Measurements from ENCODE around the gene THOC5. TPM values are rescaled to one million over a fixed set of nuclear protein-coding genes. Genes with fewer than 3 reads are reported as not detected.

THOC5 gene
- total RNA-seq, 1 experiment from 2014 or later = 80.6 TPM

DNA sequence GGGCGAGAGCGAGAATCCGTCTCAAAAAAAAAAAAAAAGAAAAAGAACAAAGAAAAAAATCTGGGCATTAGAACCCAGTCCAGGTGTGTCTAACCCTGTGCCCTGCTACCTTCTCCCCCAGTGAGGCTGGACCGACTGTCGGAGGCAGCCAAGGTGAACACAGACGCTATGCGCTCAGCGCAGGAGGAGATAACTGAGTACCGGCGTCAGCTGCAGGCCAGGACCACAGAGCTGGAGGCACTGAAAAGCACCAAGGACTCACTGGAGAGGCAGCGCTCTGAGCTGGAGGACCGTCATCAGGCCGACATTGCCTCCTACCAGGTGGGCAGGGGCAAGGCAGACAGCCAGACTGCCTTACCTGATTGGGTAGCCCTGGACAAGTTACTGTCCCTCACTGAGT lies 70.3 kb downstream of the THOC5 start:
- CTCF ChIA-PET = interaction anchor here (1.4 kb wide), 1 partner anchor 11 kb away, joined by 3 read pairs; no protein-coding TSS in a partner anchor
- no peak for DNase-seq (ENCODE audit: low read depth, low spot score)
- no peak overlapping the region for H3K4me2 ChIP-seq (ENCODE audit: low read length)
- no peak overlapping the region for H3K27ac ChIP-seq (ENCODE audit: low read depth, low read length)
- H3K9me3 ChIP-seq (ENCODE audit: control insufficient read depth in 1 of 2, insufficient read depth in 1 of 2, low read depth in 1 of 2, low read length in 2 of 2) = no peaks in the 10 kb centered on the region
- no peaks in the 10 kb centered on the region for H3K9me2 ChIP-seq (ENCODE audit: insufficient read depth)
- H3K4me1 ChIP-seq (ENCODE audit: control insufficient read depth in 1 of 2, insufficient read depth in 2 of 2, low read length in 2 of 2) = peaks cover 0 to 6% of the 10 kb centered on the region in 2 experiments; a peak in 2 of 4 replicates
- H3K9ac ChIP-seq (ENCODE audit: low read length) = no peak overlapping the region
- H3K4me3 ChIP-seq (replicated peaks in 1 of 2; ENCODE audit: low read depth in 1 of 2, low read length in 2 of 2) = no peak overlapping the region
- TF ChIP-seq POLR2A (IDR thresholded peaks at IDR 0.05; ENCODE audit: borderline replicate concordance, extremely low read depth, insufficient read depth, insufficient read length) (no peak), SIN3A (IDR thresholded peaks at IDR 0.05; ENCODE audit: low read depth) (no peak)
- RAD21 ChIA-PET (ENCODE audit: low non-redundant PET in 1 of 2, low total read pairs in 2 of 2, uncharacterized antibody in 2 of 2, unreplicated experiment in 2 of 2) = no interaction called here
- intact Hi-C loops (cut with micrococcal nuclease) = no loop called here
- POLR2A ChIA-PET = no interaction called here
- H3K79me2 ChIP-seq (ENCODE audit: insufficient read depth, low read length) = no peaks in the 10 kb centered on the region
- ATAC-seq = no peak
- BruUV-seq (replicated peaks) = no TSS peak
- no peak overlapping the region for H2AFZ ChIP-seq (ENCODE audit: low read depth, low read length, poor library complexity, severe bottlenecking)
- H4K20me1 ChIP-seq (ENCODE audit: insufficient read depth) = no peaks in the 10 kb centered on the region
- no peaks in the 10 kb centered on the region for H3K36me3 ChIP-seq (ENCODE audit: control insufficient read depth in 1 of 2, insufficient read depth in 2 of 2, low read length in 2 of 2)
- no peaks in the 10 kb centered on the region for H3K27me3 ChIP-seq (ENCODE audit: insufficient read depth, low read length)

DNA sequence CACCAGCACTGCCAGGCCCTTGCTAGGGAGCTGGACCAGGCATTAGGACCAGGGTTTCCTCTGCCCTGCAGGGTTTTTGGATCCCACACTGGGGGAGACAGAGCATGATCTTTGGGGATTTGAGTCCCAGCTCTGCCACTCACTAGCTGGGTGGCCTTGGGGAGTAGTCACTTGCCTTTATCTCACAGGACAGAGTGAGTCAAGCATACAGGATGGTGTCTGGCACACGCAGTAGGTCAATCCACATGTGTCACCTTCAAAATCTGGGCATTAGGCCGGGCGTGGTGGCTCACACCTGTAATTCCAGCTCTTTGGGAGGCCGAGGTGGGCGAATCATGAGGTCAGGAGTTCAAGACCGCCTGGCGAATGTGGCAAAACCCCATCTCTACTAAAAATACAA lies 70.8 kb downstream of the THOC5 start:
- H2AFZ ChIP-seq (ENCODE audit: low read depth, low read length, poor library complexity, severe bottlenecking) = no peak overlapping the region
- no peaks in the 10 kb centered on the region for H4K20me1 ChIP-seq (ENCODE audit: insufficient read depth)
- POLR2A ChIA-PET = no interaction called here
- no peak overlapping the region for H3K4me3 ChIP-seq (replicated peaks in 1 of 2; ENCODE audit: low read depth in 1 of 2, low read length in 2 of 2)
- no peaks in the 10 kb centered on the region for H3K9me3 ChIP-seq (ENCODE audit: control insufficient read depth in 1 of 2, insufficient read depth in 1 of 2, low read depth in 1 of 2, low read length in 2 of 2)
- ATAC-seq (no peak), DNase-seq (ENCODE audit: low read depth, low spot score) (no peak)
- no peaks in the 10 kb centered on the region for H3K9me2 ChIP-seq (ENCODE audit: insufficient read depth)
- intact Hi-C loops (cut with micrococcal nuclease) = no loop called here
- TF ChIP-seq, protein P1, sequence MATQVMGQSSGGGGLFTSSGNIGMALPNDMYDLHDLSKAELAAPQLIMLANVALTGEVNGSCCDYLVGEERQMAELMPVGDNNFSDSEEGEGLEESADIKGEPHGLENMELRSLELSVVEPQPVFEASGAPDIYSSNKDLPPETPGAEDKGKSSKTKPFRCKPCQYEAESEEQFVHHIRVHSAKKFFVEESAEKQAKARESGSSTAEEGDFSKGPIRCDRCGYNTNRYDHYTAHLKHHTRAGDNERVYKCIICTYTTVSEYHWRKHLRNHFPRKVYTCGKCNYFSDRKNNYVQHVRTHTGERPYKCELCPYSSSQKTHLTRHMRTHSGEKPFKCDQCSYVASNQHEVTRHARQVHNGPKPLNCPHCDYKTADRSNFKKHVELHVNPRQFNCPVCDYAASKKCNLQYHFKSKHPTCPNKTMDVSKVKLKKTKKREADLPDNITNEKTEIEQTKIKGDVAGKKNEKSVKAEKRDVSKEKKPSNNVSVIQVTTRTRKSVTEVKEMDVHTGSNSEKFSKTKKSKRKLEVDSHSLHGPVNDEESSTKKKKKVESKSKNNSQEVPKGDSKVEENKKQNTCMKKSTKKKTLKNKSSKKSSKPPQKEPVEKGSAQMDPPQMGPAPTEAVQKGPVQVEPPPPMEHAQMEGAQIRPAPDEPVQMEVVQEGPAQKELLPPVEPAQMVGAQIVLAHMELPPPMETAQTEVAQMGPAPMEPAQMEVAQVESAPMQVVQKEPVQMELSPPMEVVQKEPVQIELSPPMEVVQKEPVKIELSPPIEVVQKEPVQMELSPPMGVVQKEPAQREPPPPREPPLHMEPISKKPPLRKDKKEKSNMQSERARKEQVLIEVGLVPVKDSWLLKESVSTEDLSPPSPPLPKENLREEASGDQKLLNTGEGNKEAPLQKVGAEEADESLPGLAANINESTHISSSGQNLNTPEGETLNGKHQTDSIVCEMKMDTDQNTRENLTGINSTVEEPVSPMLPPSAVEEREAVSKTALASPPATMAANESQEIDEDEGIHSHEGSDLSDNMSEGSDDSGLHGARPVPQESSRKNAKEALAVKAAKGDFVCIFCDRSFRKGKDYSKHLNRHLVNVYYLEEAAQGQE (IDR thresholded peaks at IDR 0.05; ENCODE audit: low read depth) = no peak
- TF ChIP-seq POLR2A (IDR thresholded peaks at IDR 0.05; ENCODE audit: borderline replicate concordance, extremely low read depth, insufficient read depth, insufficient read length) = no peak
- no peak for TF ChIP-seq SIN3A (IDR thresholded peaks at IDR 0.05; ENCODE audit: low read depth)
- TF ChIP-seq SRF (IDR thresholded peaks at IDR 0.05; ENCODE audit: low read depth) = no peak
- no TSS peak for BruUV-seq (replicated peaks)
- RAD21 ChIA-PET (ENCODE audit: low non-redundant PET in 1 of 2, low total read pairs in 2 of 2, uncharacterized antibody in 2 of 2, unreplicated experiment in 2 of 2) = no interaction called here
- H3K27me3 ChIP-seq (ENCODE audit: insufficient read depth, low read length) = no peaks in the 10 kb centered on the region; the same call in 1 of the 2 replicates
- no peak overlapping the region for H3K4me2 ChIP-seq (ENCODE audit: low read length)
- no peak overlapping the region for H3K9ac ChIP-seq (ENCODE audit: low read length)
- CTCF ChIA-PET = interaction anchor here (1.4 to 1.8 kb wide), 2 partner anchors 10 to 12 kb away, joined by 3 to 7 read pairs; no protein-coding TSS in a partner anchor
- H3K4me1 ChIP-seq (ENCODE audit: control insufficient read depth in 1 of 2, insufficient read depth in 2 of 2, low read length in 2 of 2) = peaks cover 0 to 11% of the 10 kb centered on the region in 2 experiments; a peak in 2 of 4 replicates
- no peaks in the 10 kb centered on the region for H3K36me3 ChIP-seq (ENCODE audit: control insufficient read depth in 1 of 2, insufficient read depth in 2 of 2, low read length in 2 of 2)
- H3K27ac ChIP-seq (ENCODE audit: low read depth, low read length) = no peak overlapping the region
- no peaks in the 10 kb centered on the region for H3K79me2 ChIP-seq (ENCODE audit: insufficient read depth, low read length)

Data from HCT116 (cell line).